Measurements from ENCODE around the gene CCDC149.

- TF ChIP-seq, protein P1, sequence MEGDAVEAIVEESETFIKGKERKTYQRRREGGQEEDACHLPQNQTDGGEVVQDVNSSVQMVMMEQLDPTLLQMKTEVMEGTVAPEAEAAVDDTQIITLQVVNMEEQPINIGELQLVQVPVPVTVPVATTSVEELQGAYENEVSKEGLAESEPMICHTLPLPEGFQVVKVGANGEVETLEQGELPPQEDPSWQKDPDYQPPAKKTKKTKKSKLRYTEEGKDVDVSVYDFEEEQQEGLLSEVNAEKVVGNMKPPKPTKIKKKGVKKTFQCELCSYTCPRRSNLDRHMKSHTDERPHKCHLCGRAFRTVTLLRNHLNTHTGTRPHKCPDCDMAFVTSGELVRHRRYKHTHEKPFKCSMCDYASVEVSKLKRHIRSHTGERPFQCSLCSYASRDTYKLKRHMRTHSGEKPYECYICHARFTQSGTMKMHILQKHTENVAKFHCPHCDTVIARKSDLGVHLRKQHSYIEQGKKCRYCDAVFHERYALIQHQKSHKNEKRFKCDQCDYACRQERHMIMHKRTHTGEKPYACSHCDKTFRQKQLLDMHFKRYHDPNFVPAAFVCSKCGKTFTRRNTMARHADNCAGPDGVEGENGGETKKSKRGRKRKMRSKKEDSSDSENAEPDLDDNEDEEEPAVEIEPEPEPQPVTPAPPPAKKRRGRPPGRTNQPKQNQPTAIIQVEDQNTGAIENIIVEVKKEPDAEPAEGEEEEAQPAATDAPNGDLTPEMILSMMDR (IDR thresholded peaks at IDR 0.05; ENCODE audit: low read depth, low read length, missing input control) = no peak
- TF ChIP-seq TAF1 (conservative IDR thresholded peaks at IDR 0.05) (no peak), YY1 (IDR thresholded peaks at IDR 0.05) (no peak), REST (IDR thresholded peaks at IDR 0.05) (no peak), EGR1 (IDR thresholded peaks at IDR 0.05; ENCODE audit: low read depth in 2 of 2) (no peak), MAX (IDR thresholded peaks at IDR 0.05) (no peak), GABPA (IDR thresholded peaks at IDR 0.05 in 1 of 2, conservative IDR thresholded peaks at IDR 0.05 in 1 of 2) (no peak), JUND (IDR thresholded peaks at IDR 0.05) (no peak), FOXA1 (IDR thresholded peaks at IDR 0.05) (no peak), HNF4A (conservative IDR thresholded peaks at IDR 0.05) (no peak)
- TF ChIP-seq, protein P2, sequence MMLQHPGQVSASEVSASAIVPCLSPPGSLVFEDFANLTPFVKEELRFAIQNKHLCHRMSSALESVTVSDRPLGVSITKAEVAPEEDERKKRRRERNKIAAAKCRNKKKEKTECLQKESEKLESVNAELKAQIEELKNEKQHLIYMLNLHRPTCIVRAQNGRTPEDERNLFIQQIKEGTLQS (IDR thresholded peaks at IDR 0.05) = no peak
Observed at GRCh38 chr4:24956763-24957162, 43.9 kb upstream of the CCDC149 start.

All from liver (tissue), 3 donors.